ENCODE data around the gene MAGI3. TPM values are rescaled to one million over a fixed set of nuclear protein-coding genes. Genes with fewer than 3 reads are reported as not detected.

MAGI3 gene
- total RNA-seq, 4 donors from 2014 or later = 94.3 to 180 (median 134) TPM

DNA sequence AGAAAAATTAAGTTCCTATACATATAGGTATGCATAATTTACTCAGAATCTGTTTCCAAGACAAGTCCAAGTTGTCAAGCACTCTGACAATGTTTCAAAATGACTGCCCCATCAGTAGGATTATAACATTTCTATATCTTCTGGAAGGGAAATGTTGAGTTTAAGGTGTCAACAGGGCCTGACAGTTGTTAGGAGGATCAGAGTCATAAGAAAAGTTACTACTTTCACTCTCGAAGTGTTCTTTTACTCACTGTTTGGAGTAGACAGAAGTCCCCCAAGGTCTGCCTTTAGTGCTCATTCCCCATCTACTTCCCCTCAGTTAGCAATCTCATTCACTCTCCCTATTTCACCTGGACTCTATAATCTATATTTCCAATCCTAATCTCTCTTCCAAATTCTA is 20.6 kb upstream of the MAGI3 start:
- Histone ChIP-seq H3K36me3 (no peaks in the 10 kb centered on the region), H3K27ac (no peak overlapping the region), H3K4me1 (no peaks in the 10 kb centered on the region), H3K27me3 (no peaks in the 10 kb centered on the region), H3K9me3 (no peaks in the 10 kb centered on the region), H3K4me3 (no peak overlapping the region)
- in situ Hi-C loops (cut with MboI; ENCODE audit: low pct_ligation_motif_present in 1 of 4, low pct_unique_long_range_greater_than_20kb in 1 of 4, low sequenced_read_pairs in 3 of 4) (no loop called here), intact Hi-C loops (cut with DNase I; ENCODE audit: low total_unique reads) (no loop called here)
- DNase-seq = no peak
- 57 to 84% methylated on average over 1 of the region's 1 CpG for WGBS, 2 donors (ENCODE audit: low coverage in 1 of 2)
- no peak for TF ChIP-seq POLR2A (IDR thresholded peaks at IDR 0.05)
- TF ChIP-seq EP300 (IDR thresholded peaks at IDR 0.05; ENCODE audit: low read depth) = no peak
- no peak for TF ChIP-seq POLR2AphosphoS5 (IDR thresholded peaks at IDR 0.05)
- TF ChIP-seq, protein P1, sequence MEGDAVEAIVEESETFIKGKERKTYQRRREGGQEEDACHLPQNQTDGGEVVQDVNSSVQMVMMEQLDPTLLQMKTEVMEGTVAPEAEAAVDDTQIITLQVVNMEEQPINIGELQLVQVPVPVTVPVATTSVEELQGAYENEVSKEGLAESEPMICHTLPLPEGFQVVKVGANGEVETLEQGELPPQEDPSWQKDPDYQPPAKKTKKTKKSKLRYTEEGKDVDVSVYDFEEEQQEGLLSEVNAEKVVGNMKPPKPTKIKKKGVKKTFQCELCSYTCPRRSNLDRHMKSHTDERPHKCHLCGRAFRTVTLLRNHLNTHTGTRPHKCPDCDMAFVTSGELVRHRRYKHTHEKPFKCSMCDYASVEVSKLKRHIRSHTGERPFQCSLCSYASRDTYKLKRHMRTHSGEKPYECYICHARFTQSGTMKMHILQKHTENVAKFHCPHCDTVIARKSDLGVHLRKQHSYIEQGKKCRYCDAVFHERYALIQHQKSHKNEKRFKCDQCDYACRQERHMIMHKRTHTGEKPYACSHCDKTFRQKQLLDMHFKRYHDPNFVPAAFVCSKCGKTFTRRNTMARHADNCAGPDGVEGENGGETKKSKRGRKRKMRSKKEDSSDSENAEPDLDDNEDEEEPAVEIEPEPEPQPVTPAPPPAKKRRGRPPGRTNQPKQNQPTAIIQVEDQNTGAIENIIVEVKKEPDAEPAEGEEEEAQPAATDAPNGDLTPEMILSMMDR (IDR thresholded peaks at IDR 0.05) = no peak

DNA sequence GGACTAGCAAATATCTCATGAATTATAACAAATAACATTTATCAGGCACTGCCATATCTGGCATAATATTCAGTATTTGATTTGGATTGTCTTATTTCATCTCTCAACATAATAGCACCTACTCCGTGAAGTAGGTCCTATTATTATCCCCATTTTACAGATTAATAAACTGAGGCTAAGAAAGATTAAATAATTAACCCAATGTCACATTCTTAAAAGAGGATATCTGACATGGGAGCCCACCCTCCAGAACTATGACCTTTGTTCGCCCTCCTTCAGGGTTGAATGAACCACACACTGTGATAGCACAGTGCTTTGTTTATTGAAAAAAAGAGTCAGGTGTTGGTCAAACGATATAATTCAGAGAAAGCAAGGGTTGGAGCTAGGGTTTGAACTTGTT is 19.4 kb upstream of the MAGI3 start:
- in situ Hi-C loops (cut with MboI; ENCODE audit: low pct_ligation_motif_present in 1 of 4, low pct_unique_long_range_greater_than_20kb in 1 of 4, low sequenced_read_pairs in 3 of 4) = no loop called here
- 81 to 91% methylated on average over 3 of the region's 3 CpGs for WGBS, 2 donors (ENCODE audit: low coverage in 1 of 2)
- H3K9me3 ChIP-seq = no peaks in the 10 kb centered on the region

DNA sequence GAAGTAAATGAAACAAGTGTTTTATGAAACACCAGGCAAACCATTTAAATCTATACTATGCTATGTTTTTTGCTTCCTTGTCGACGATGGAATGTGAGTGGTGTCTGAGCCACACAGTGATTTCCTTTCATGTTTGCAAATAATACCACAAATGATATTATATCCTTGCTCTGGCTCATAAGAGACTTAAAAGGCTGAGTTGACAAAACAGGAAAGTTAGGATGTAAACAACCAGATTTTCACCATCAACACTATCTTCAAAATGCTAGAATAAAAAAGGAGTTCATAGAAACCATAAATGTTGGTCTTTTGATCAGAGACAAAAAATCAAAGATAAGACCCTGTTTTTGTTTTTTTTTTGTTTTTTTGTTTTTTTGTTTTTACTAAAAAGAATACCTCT is 17.8 kb upstream of the MAGI3 start:
- no peaks in the 10 kb centered on the region for H3K4me1 ChIP-seq
- no peaks in the 10 kb centered on the region for H3K27me3 ChIP-seq
- no peaks in the 10 kb centered on the region for H3K36me3 ChIP-seq
- 72 to 77% methylated on average over 2 of the region's 2 CpGs for WGBS, 2 donors (ENCODE audit: low coverage in 1 of 2)
- H3K27ac ChIP-seq = no peak overlapping the region
- intact Hi-C loops (cut with DNase I; ENCODE audit: low total_unique reads) = no loop called here
- H3K9me3 ChIP-seq = no peaks in the 10 kb centered on the region
- no peak overlapping the region for H3K4me3 ChIP-seq
- TF ChIP-seq, protein P1 (IDR thresholded peaks at IDR 0.05) = no peak
- DNase-seq = no peak
- in situ Hi-C loops (cut with MboI; ENCODE audit: low pct_ligation_motif_present in 1 of 4, low pct_unique_long_range_greater_than_20kb in 1 of 4, low sequenced_read_pairs in 3 of 4) = no loop called here

More for the DNA sequence above, 19.4 kb upstream of the MAGI3 start:
- Histone ChIP-seq H3K27me3 (no peaks in the 10 kb centered on the region), H3K4me3 (no peak overlapping the region), H3K27ac (no peak overlapping the region), H3K36me3 (no peaks in the 10 kb centered on the region), H3K4me1 (no peaks in the 10 kb centered on the region)
- intact Hi-C loops (cut with DNase I; ENCODE audit: low total_unique reads) = no loop called here
- DNase-seq = no peak
- TF ChIP-seq POLR2AphosphoS5 (IDR thresholded peaks at IDR 0.05) = no peak
- TF ChIP-seq, protein P1 (IDR thresholded peaks at IDR 0.05) = no peak
- TF ChIP-seq EP300 (IDR thresholded peaks at IDR 0.05; ENCODE audit: low read depth) = no peak
- TF ChIP-seq POLR2A (IDR thresholded peaks at IDR 0.05) = no peak

DNA sequence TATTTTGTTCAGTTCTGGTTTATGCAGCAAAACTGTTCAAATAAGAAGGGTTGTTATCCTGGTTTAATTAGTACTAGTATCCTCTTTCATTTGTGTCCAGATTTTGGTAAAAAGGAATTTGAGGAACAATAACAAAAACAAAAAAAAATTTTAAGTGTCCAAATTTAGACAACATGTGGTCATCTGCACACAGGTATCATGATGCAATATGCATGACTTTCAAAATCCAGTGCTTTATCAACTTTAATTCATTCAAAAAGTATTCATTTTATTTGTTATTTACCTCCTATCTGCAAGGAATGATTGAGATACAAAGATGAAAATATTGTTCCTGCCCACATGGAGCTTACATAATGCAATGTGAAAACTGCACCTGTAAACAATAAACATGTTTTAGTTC is 16.7 kb upstream of the MAGI3 start:
- H3K36me3 ChIP-seq = no peaks in the 10 kb centered on the region
- TF ChIP-seq, protein P1 (IDR thresholded peaks at IDR 0.05) = no peak
- TF ChIP-seq POLR2A (IDR thresholded peaks at IDR 0.05) = no peak
- TF ChIP-seq POLR2AphosphoS5 (IDR thresholded peaks at IDR 0.05) = no peak
- no peak for TF ChIP-seq EP300 (IDR thresholded peaks at IDR 0.05; ENCODE audit: low read depth)
- H3K4me1 ChIP-seq = no peaks in the 10 kb centered on the region
- no peaks in the 10 kb centered on the region for H3K27me3 ChIP-seq
- DNase-seq = no peak
- intact Hi-C loops (cut with DNase I; ENCODE audit: low total_unique reads) = no loop called here
- no peak overlapping the region for H3K4me3 ChIP-seq
- H3K27ac ChIP-seq = no peak overlapping the region
- in situ Hi-C loops (cut with MboI; ENCODE audit: low pct_ligation_motif_present in 1 of 4, low pct_unique_long_range_greater_than_20kb in 1 of 4, low sequenced_read_pairs in 3 of 4) = no loop called here
- no peaks in the 10 kb centered on the region for H3K9me3 ChIP-seq
